Right lung (tissue), 5 donors: ENCODE data around the gene ZSWIM2. TPM values are rescaled to one million over a fixed set of nuclear protein-coding genes. Genes with fewer than 3 reads are reported as not detected.
"Not testable (repeated sequence)": the region's sequence is repeated elsewhere in the genome, so short reads cannot be mapped to it uniquely, and the experiment has no call there.

Experiments used
- DNase-seq, 2 donors: peaks; one replicate each; pipeline ENCODE4 v3.0.0-alpha.2; 2013
- polyA plus RNA-seq, 5 donors: library from polyadenylated mRNA; unstranded; fragments of 120-200 nt; gene quantifications; one replicate each; pipeline versions ENCODE4 v1.2.1 to v1.2.3, GENCODE V29; 2013; ENCODE audit warnings: inconsistent platforms in 1 of 5, low replicate concordance in 1 of 5; ENCODE audit not compliant: insufficient read length in 5 of 5, insufficient read depth in 1 of 5

ZSWIM2 gene
- polyA plus RNA-seq, 5 donors = not detected

GRCh38 chr2:186842373-186842772, 6.6 kb downstream of the ZSWIM2 start:
- DNase-seq = no peak

GRCh38 chr2:186841940-186842339, 7.0 kb downstream of the ZSWIM2 start:
- no peak for DNase-seq

GRCh38 chr2:186835628-186836027, 13.3 kb downstream of the ZSWIM2 start:
- DNase-seq = no peak

- no peak for DNase-seq
Observed at GRCh38 chr2:186827862-186828492, 21.0 kb downstream of the ZSWIM2 start.

GRCh38 chr2:186827411-186827810, 21.6 kb downstream of the ZSWIM2 start:
- no peak for DNase-seq

- no peak for DNase-seq
Observed at GRCh38 chr2:186822323-186822722, 26.6 kb downstream of the ZSWIM2 start.

- no peak for DNase-seq
Observed at GRCh38 chr2:186820303-186820702, 28.7 kb downstream of the ZSWIM2 start.

- DNase-seq = not testable (repeated sequence)
Observed at GRCh38 chr2:186811760-186812159, 37.2 kb downstream of the ZSWIM2 start.

- no peak for DNase-seq
Observed at GRCh38 chr2:186806591-186806990, 42.4 kb downstream of the ZSWIM2 start.

- DNase-seq = not testable (repeated sequence)
Observed at GRCh38 chr2:186798604-186799003, 50.4 kb downstream of the ZSWIM2 start.

- DNase-seq = no peak
Observed at GRCh38 chr2:186784930-186785329, 64.0 kb downstream of the ZSWIM2 start.

GRCh38 chr2:186783254-186783653, 65.7 kb downstream of the ZSWIM2 start:
- no peak for DNase-seq

- DNase-seq = no peak
Observed at GRCh38 chr2:186780701-186781316, 68.2 kb downstream of the ZSWIM2 start.

Other genes starting within 250 kb of the ZSWIM2 start
- 10 to 100 TPM in 2 of 5 donors, 1 to 10 TPM in 3; 5.6 to 10.5 (median 8.8) TPM for gene FAM171B, start 155.1 kb downstream of the ZSWIM2 start, polyA plus RNA-seq